ENCODE measurements around the gene POLD1. TPM values are rescaled to one million over a fixed set of nuclear protein-coding genes. Genes with fewer than 3 reads are reported as not detected.
"Not testable (repeated sequence)": the region's sequence is repeated elsewhere in the genome, so short reads cannot be mapped to it uniquely, and the experiment has no call there.

Gene POLD1
- 41.7 TPM for polyA plus RNA-seq (2013, experiment 1 of 2; ENCODE audit: insufficient read length)
- polyA plus RNA-seq (2013, experiment 2 of 2; ENCODE audit: insufficient read length): 14.3 TPM

- peak; percentile 93 for DNase-seq
Measured at GRCh38 chr19:50383852-50384684, at the start of gene POLD1. Gene POLD1 (plus strand): TSS chr19:50384347. CDS start chr19:50398852, 14,505 bp downstream.

- DNase-seq: no peak
Measured at GRCh38 chr19:50334741-50335421, 49.3 kb upstream of the POLD1 start.

GRCh38 chr19:50337031-50337430 is 47.1 kb upstream of the POLD1 start:
- DNase-seq: not testable (repeated sequence)

DNA sequence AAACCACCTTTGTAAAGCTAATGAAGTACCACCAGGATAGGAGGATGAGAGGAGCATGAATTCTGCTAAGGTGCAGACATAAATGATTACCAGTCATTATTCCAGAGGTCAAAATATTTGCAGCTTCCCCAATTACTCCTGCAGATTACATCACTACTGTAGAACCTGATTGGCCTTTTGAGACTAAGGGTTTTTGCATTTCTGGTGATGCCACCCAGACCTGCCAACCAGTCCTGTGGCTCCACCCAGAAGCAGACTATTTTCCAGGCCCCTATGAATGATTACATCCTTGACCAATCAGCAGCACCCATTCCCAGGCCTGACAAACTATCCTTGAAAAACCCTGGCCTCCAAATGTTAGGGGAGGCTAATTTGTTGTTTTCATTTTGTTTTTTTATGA is 43.8 kb upstream of the POLD1 start:
- DNase-seq: no peak

- no peak for DNase-seq
Measured at GRCh38 chr19:50341091-50341564, 43.0 kb upstream of the POLD1 start.

DNA sequence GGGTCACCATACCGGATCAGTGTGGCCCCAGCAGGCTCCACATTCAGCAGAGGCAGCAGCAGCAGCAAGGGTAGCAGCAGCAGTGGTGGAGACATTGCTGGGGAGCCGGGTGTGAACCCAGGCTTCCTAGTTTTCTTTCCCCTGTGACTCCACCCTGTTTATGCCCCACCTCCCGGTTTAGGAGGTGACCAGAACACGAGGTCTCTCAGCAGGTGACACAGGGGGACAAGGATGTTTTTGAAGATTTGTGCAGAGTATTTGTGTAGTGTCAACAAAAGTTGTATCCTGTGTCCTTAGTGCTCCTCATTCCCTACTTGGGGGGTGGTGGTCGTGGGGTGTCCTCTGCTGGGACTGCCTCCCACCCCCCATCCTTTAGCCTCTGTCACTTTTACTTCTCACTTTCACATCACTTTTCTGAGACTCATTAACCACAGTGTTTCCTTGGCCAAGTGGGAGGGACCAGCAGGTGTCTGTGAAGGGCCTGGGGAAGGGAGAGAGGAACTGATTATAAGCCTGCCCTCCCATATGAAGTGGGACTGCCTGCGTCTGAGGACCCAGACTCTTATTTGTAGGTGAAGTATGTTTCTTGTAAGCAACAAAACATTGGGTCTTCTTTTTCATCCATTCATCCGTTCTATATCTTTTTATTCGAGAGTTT is 39.4 kb upstream of the POLD1 start:
- DNase-seq: no peak

DNA sequence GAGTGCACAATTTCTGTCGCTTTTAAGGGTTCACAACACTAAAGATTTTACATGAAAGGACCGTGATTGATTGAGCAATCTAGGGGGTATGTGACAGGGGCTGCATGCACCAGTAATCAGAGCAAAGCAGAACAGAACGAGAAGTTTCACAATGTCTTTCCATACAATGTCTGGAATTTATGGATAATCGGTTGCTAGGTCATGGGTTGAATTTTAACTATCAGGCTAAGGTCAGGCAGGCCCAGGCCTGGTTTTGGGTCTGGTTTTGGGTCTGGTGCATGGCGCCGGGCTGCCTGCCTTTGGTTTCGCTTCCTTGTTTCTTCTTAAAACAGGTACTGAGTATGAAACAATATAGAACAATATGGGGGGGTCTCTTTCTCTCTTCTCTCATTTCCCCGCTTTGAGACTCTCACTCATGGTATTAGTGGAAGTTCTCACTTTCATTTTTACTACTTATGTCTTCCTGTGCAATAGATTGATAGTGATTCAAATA is 37.0 kb upstream of the POLD1 start:
- DNase-seq: not testable (repeated sequence)

DNA sequence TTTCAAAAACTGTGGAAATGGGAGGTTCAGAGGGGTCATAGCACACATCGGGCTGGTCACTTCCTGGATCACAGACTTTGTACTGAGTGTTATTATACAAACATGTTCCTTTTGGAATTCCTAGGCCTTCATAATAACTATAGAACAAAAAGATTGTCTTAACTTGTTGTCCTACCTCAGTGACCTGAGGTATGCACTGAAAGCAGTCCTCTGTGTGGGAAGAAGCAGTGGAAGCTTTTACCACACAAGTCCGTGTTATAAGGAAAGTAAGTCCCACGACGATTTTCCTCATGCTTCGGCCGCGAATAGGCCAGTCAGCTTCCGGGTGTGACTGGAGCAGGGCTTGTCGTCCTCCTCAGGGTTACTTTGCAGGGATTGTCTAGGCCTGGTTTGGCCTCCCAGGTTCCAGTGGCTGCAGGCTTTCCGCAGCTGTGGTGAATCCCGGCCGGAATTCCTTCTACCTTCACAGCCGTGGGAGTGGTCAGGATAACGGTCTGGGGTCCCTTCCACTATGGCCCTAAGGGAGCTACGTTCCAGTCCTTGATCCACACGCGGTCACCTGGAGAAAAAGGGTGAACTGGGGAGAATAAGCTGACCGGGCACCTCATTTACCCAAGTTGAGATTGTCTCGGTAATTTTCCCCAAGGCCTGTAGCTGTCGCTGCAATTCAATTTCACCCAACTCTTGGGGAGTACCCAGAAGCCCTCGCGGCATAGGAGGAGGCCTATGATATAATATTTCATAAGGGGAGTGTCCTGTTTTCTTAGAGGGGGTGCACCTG is 34.7 kb upstream of the POLD1 start:
- DNase-seq: no peak

GRCh38 chr19:50352242-50352641 is 31.9 kb upstream of the POLD1 start:
- DNase-seq: no peak

DNA sequence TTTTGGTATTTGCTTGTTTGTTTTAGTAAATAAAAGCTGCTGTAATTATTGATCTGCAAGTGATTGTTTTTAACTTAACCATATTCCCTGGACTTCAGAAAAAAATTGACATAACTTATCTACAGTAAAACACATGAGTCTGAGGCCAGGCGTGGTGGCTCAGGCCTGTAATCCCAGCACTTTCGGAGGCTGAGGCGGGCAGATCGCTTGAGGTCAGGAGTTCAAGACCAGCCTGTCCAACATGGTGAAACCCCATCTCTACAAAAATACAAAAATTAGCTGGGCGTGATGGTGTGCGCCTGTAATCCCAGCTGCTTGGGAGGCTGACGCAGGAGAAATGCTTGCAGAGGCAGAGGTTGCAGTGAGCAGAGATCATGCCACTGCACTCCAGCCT is 30.7 kb upstream of the POLD1 start:
- not testable (repeated sequence) for DNase-seq

DNA sequence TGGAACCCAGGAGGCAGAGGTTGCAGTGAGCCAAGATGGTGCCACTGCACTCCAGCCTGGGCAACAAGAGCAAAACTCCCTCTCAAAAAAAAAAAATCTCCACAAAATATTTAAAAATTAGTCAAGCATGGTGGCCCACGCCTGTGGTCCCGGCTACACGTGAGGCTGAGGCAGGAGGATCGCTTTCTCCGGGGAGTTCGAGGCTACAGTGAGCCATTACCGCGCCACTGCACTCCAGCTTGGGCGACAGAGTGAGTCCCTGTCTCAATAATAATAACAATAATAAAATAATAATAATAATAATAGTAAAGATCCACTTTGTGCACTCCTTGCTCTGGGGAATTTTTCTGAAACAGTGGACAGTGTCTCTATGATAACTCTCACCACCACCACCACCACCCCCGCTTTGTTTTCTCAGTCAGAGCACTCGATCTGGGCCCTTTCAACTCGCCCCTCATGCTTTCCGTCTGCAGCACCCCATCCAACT is 27.4 kb upstream of the POLD1 start:
- no peak for DNase-seq

DNA sequence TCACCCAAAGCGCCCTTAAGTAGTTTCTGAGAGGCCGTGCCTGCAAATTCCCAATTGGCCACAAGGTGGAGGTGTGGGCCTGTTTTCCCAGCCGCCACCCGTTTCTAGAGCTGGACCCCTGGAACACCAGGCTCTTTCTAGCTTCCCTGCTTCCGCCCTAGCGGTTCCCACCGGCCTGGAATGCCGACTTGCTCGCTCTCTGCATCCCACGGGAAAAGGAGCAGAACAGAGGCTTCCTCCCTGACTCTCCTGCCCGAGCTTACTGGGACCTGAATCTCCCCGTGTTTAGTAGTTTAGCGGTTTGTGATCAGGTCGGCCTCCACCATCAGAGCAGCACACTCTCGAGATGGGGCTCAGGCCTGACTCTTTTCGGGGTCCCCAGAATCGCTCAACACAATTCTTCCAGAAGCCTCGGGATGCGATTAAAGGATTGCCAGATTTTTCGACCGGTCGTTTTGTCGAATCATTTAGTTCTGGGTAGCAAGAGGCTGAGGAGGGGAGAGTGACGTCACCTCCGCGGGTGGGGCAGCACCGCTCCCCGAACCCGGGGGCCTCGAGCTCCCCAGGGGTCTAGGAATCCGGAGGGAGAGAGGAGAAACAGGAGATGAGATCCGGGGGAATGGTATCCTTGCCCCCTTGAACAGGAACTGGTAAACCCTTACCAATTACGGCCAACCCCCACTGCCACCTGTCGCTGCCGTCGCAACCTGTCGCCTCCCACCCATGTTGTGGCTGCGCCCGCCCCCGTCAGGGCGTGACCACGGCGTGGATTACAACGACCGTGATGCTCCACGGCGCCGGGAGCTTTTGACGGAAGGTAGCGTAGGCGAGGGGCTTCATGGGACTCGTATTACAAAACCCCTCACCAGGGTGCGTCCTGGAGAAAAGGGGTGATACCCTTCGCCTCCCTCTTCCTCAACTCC is 26.7 kb upstream of the POLD1 start:
- DNase-seq: peak; percentile 72

- DNase-seq: peak; percentile 41
Measured at GRCh38 chr19:50358483-50359327, 25.4 kb upstream of the POLD1 start.

GRCh38 chr19:50359328-50359818 is 24.8 kb upstream of the POLD1 start:
- DNase-seq: no peak

- no peak for DNase-seq
Measured at GRCh38 chr19:50361290-50362029, 22.7 kb upstream of the POLD1 start.

- no peak for DNase-seq
Measured at GRCh38 chr19:50362030-50362412, 22.1 kb upstream of the POLD1 start.

GRCh38 chr19:50362656-50363424 is 21.3 kb upstream of the POLD1 start:
- DNase-seq: no peak
